NCI-H510A (cell line): Measurements from ENCODE around the gene CNDP1.
A peak's percentile ranks its signal among the peaks of the same experiment; 100 is the strongest.

Experiments used
- DNase-seq: peaks from one replicate; lab custom pipeline; 2025; lab: John Stamatoyannopoulos, UW

The CNDP1 gene

GRCh38 chr18:74582642-74583041 lies 48.3 kb downstream of the CNDP1 start:
- DNase-seq: no peak

- DNase-seq: no peak
Measured at GRCh38 chr18:74587441-74587840, 53.1 kb downstream of the CNDP1 start.

GRCh38 chr18:74589021-74589420 lies 54.7 kb downstream of the CNDP1 start:
- no peak for DNase-seq

GRCh38 chr18:74589811-74590210 lies 55.5 kb downstream of the CNDP1 start:
- DNase-seq: no peak

GRCh38 chr18:74590671-74591070 lies 56.4 kb downstream of the CNDP1 start:
- no peak for DNase-seq

- no peak for DNase-seq
Measured at GRCh38 chr18:74595431-74595830, 61.1 kb downstream of the CNDP1 start.

GRCh38 chr18:74597034-74597661 lies 62.8 kb downstream of the CNDP1 start:
- DNase-seq: peak; percentile 84

- peak; percentile 98 for DNase-seq
Measured at GRCh38 chr18:74597662-74598349, 63.5 kb downstream of the CNDP1 start, which contains the start of gene ZNF407. ZNF407 (plus strand) TSS chr18:74597870; CDS start chr18:74631020, 33,150 bp downstream.

GRCh38 chr18:74598350-74599001 lies 64.2 kb downstream of the CNDP1 start:
- DNase-seq: peak; percentile 82

- no peak for DNase-seq
Measured at GRCh38 chr18:74604361-74604760, 70.1 kb downstream of the CNDP1 start.

- no peak for DNase-seq
Measured at GRCh38 chr18:74604774-74605173, 70.5 kb downstream of the CNDP1 start.

- DNase-seq: no peak
Measured at GRCh38 chr18:74608681-74609080, 74.4 kb downstream of the CNDP1 start.

GRCh38 chr18:74609535-74609934 lies 75.2 kb downstream of the CNDP1 start:
- DNase-seq: no peak

GRCh38 chr18:74610051-74610615 lies 75.8 kb downstream of the CNDP1 start:
- DNase-seq: no peak

GRCh38 chr18:74610860-74611259 lies 76.6 kb downstream of the CNDP1 start:
- no peak for DNase-seq

GRCh38 chr18:74611765-74612164 lies 77.5 kb downstream of the CNDP1 start:
- no peak for DNase-seq

GRCh38 chr18:74613381-74613780 lies 79.1 kb downstream of the CNDP1 start:
- no peak for DNase-seq

- no peak for DNase-seq
Measured at GRCh38 chr18:74616494-74616893, 82.2 kb downstream of the CNDP1 start.

GRCh38 chr18:74617486-74617885 lies 83.2 kb downstream of the CNDP1 start:
- no peak for DNase-seq

GRCh38 chr18:74622072-74622471 lies 87.8 kb downstream of the CNDP1 start:
- no peak for DNase-seq

GRCh38 chr18:74623047-74623816 lies 88.9 kb downstream of the CNDP1 start:
- no peak for DNase-seq

- no peak for DNase-seq
Measured at GRCh38 chr18:74624466-74624865, 90.2 kb downstream of the CNDP1 start.
